GM21619 (cell line): Measurements from ENCODE around the gene NAXE.
A peak's percentile ranks its signal among the peaks of the same experiment; 100 is the strongest.
"Not testable (repeated sequence)": the region's sequence is repeated elsewhere in the genome, so short reads cannot be mapped to it uniquely, and the experiment has no call there.

Experiments
- ATAC-seq: cut with Tn5 transposase; IDR thresholded peaks from one replicate; pipeline ENCODE4 v1.9.1; 2021; ENCODE audit not compliant: unreplicated experiment

The NAXE gene

DNA sequence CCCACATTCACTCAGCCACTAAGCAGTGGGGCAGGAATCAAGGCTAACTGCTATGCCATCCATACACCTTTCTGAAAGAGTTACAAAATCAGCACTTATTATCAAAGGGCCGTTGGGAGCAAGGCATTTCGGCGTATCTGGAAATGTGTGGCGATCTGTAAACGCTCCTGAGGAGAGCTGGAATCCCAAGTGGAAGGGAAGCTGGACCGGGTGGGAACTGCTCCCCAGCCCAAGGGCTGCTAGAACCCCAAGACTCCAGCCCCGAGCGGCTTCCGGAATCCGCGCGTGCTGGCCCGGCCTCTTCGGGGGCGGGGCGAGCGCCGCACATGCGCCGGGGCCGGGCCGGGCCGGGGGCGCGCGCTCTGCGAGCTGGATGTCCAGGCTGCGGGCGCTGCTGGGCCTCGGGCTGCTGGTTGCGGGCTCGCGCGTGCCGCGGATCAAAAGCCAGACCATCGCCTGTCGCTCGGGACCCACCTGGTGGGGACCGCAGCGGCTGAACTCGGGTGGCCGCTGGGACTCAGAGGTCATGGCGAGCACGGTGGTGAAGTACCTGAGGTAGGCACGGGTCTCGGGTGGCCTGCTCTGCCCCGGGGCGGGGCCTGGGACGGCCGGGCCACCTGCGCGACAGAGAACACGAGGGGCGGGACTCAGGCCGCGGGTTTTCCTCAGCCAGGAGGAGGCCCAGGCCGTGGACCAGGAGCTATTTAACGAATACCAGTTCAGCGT, at the start of gene NAXE:
Gene NAXE, plus strand, starts transcription at position 345 of the 726 bp plus-strand sequence. Its CDS starts 29 bp downstream, at position 374.
- ATAC-seq = peak; percentile 82

DNA sequence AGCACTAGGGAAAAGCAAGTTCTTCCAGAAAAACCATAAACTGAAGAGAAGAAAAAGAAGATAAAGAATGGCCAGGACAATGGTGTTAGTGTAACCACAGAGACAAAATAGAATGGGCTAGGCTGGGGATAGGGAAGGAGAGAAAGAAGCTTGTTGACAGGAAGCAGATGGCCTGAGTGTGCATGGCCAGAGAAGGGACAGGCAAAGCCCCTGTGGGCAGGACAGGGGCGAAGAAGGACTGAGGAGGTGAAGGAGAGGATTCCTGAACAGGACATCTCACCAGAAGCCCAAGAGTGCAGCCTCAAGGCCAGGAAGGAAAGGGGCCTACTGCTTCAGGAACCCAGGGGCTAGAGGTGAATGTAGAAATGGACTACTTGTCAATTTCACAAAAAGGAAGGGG, 48.5 kb upstream of the NAXE start:
- no peak for ATAC-seq

DNA sequence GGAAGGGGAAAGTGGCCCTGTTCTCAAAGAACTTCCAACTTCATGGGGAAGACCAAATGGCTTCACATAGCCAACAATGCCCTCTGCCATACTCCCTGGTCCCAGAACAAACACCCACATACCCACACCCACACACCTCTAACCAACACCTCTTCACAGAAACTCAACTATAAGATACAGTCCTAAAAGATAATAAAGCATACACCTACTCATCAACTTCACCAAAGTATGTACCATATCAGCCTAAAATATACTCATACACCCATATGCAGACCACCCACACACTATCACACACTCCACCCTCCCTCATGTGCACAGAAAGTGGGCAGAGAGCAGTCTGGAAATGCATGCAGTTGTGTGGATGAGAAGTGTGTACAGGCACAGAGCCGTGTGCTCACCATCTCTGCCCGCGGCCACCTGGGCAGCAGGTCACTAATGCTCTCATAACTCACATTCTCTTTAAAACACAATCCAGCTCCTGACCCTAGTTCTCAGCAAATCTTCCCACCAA, 46.9 kb upstream of the NAXE start:
- no peak for ATAC-seq

DNA sequence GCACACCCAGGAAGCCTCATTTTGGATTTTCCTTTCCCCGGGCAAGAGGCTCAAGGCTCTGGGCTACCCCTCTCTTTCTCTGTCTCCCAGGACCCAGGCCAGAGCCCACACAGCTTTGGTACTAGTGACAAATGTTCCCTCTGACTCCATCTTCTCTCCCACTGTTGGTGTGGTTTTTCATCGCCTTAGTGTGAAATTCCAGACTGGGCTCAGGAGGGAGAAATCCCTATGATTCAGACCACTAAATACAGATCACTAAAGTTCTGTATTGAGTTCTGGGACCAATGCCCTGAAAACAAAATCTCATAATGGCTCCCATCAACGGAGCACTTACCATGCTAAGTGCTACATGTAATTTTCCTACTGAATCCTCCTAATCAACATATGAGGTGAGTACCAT, 45.3 kb upstream of the NAXE start:
- no peak for ATAC-seq

DNA sequence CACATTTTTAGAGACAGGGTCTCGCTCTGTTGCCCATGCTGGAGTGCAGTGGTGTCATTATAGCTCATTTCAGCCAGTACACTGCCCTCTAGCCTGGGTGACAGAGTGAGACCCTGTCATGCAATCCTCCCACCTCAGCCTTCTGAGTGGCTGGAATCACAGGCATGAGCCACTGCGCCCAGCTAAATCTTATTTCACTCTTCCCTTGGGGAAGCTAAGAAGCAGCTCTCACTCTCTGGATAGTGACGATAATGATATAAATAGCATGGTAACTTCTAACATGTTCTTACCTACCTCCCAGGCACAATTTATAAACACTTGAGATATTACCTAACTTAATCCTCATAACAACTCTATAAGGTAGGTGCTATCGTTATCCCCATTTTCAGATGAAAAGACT, 44.1 kb upstream of the NAXE start:
- no peak for ATAC-seq

DNA sequence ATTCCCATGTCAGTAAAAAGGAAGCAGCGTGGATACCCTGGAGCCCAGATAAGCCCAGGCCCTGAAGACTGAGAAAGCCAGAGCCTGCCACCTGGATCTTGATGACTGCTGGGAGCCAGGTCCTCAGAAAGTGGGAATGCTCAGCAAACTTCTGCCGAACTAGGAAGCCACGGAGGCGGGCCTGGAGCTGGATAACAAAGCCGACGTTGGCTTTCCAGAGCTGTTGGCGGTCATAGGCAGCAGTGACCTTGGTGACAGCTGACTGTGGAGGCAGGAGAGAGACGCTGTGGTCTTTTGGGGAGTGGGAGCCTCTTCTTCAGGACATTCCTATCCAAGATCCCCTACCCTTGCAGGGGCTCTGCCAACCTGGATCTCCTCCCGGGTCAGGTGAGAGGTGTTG, 43.6 kb upstream of the NAXE start:
- ATAC-seq = no peak

DNA sequence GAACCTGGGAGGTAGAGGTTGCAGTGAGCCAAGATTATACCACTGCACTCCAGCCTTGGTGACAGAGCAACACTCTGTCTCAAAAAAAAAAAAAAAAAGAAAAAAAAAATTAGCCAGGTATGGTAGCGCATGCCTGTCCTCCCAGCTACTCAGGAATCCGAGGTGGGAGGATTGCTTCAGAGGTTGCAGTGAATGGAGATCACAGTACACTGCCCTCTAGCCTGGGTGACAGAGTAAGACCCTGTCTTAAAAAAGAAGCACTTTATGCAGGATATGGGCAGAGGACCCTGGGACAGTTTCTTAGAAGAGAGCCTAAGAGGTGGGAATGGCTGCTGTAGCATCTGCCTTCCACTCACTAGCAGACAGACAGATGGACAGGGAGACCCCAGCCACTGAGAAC, 42.2 kb upstream of the NAXE start:
- no peak for ATAC-seq

DNA sequence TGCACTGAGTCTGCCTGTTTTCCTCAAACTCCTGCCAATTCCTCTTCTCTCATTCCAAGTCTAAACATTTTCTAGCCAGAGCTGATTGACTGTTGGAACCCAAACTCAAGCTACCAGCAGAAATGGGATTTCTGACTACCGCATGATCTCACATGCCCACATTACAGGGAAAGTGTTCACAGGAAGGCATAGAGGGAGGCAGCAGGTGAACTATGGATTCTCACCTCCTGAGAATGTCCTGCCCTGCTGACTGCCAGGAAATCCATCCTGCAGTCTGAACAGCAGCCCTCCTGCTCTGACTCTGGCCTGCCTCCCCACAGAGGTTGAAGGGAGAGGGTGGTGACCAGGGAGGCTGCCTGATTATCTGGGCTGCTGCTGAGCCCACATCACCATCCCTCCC, 41.7 kb upstream of the NAXE start:
- ATAC-seq = no peak

DNA sequence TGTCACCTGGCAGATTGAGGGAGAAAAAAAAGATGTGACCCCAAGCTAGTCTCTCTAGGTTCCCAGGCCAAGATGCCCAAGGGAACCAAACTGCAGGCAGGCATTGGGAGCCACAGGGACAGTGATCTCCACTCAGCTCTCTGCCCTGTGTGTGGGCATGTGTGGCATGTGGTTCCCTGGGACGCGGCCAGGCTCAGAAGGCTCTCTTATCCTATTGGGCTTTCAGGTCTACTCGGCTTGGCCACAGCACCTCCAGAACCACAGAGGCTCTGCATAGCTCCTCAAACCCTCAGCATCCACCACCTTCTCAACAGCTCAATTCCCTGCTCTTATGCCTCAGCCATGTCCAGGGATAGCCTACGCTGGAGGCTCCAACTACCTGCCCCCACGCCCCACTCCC, 41.2 kb upstream of the NAXE start:
- ATAC-seq = no peak

DNA sequence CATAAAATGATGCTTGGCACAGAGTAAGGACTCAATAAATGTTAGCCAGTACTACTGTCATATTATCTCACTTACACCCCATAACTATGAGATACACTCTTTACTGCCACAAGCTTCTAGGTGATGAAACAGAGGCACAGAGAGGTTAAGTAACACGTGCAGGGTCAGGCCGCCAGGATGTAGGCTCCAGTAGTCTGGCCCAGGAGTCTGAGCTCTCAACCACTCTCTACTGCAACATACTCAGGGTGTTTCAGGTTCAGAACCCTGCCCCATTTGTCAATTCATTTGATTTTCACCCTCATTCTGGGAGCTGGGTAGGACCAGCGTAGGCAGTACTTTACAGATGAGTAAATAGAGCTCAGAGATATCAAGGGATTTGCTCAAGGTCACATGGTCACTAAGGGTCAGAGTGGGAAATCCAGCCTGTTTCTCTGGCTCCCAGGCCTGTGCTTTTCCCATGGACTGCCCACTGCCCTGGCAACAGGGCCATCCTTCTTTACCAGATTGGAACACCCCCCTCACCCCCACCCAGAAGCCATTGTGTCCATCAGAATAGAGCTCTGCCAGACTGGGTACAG, 40.4 kb upstream of the NAXE start:
- ATAC-seq = no peak

DNA sequence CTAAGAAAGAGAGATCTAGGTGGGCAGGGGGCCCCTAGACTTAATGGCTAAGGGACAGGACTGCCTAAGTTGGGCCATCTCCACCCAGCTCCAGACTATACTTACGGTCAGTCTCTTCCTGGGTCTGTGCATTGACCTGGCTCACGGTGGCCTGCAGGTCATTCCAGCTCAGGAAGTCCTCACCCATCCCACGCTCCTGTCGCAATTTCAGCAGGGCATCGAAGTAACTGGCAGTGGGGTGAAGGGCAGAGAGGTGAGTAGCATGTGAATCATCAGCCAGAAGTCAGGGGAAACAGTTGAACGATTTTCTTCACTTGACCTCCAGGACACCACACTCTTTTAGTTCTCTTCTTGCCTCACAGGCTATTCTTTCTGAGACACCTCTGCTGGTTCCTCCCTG, 39.7 kb upstream of the NAXE start:
- no peak for ATAC-seq

DNA sequence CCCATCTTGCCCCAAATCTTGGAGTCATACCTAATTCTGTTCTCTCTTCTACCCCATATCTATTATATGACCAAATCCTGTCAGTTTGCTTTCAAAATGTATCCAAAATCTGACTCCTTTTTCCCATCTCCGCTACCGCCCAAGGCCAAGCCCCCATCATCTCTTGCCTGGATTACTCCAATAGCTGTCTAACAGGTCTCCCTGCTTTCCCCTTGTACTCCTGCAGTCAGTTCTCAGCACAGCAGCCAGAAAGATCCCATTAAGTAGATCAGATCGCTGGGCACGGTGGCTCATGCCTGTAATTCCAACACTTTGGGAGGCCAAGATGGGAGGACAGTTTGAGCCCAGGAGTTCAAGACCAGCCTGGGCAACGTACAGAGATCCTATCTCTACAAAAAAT, 39.1 kb upstream of the NAXE start:
- no peak for ATAC-seq

DNA sequence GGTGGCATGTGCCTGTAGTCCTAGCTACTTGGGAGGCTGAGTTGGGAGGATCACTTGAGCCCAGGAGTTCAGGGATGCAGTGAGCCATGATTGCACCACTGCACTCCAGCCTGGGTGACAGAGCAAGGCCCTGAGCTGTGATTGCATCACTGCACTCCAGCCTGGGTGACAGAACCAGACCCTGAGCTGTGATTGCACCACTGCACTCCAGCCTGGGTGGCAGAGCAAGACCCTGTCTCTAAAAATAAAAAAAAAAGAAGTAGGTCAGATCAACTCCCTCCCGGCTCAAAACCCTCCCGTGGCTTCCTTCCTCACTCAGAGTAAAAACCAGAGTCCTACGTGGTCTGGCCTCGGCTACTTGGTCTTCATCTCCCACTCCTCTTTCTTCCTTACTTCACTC, 38.6 kb upstream of the NAXE start:
- not testable (repeated sequence) for ATAC-seq

DNA sequence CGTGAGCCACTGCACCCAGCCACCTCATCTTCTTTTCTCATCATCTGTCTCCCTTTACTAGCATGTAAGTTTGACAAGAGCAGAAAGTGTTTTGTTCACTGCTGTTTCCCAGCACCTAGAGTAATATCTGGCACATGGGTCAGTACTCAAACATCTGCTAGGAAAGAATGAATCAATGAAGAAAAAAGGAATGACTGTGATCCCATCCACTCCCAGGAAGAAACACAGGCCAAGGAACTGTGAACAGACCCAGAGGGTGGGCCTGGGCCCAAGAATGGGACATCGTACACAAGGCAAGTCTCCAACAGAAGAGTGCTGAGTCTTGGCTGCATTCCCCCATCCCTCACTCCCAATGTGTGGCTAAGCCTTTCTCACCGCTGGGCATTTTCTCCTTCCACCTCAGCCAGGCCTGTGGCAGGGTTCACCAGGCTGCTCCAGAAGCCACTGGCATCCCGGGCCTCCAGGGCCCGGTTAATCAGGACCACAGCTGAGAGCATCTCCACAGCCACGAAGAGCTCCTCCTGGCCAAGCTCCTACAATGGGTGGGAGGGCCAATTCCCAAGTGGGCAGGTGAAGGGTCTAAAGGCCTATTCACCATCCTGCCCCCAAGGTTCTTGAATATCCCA, 37.6 kb upstream of the NAXE start:
- ATAC-seq = no peak

DNA sequence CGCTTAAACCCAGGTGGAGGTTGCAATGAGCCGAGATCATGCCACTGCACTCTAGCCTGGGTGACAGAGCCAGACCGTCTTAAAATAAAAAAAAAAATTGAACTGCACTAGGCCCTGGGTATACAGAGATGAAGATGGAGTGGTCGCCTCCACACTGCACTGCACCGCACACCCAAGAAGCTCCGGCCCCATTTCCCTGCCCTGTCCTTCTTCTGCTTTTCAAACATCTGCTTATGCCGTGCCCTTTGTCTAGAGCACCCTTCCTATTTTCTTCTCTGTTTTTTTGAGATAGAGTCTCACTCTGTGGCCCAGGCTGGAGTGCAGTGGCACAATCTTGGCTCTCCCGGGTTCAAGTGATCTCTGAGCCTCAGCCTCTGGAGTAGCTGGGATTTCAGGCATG, 36.6 kb upstream of the NAXE start:
- no peak for ATAC-seq

DNA sequence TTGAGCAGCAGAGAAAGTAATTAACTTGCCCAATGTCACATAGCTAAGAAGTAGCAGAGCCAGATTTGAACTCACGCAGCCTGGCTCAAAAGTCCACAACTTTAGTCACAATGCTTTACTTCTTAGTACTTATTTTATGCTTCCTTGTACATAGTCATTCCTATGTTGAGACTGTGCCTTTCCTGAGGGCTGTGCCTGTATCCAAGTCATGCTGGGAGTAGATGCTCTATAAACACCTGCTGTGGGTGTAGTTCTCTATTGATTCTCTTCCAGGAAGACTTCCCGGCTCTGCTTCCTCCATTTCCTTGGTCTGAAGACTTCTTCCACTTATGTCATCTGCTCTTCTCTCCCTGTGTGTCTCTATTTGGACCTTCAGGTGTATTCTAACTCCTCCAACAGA, 35.9 kb upstream of the NAXE start:
- no peak for ATAC-seq

DNA sequence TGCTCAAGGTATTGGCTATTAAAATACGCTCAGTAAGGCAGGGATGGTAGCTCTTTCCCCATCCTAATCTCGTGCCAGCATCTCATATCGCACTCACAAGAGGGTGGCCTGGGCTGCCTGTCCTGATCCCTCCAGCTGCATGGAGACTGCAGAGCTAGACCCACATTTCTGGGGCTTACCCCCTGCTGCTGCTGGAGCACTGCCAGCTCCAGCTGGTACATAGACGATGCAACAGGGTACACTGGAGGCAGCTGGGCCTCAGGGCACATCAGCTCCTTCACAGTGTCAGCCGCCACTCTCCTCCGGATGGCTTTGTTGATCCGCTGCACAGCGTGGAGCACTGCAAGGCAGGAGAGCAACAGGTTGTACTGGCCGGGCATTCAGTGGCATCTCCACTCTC, 35.2 kb upstream of the NAXE start:
- no peak for ATAC-seq

DNA sequence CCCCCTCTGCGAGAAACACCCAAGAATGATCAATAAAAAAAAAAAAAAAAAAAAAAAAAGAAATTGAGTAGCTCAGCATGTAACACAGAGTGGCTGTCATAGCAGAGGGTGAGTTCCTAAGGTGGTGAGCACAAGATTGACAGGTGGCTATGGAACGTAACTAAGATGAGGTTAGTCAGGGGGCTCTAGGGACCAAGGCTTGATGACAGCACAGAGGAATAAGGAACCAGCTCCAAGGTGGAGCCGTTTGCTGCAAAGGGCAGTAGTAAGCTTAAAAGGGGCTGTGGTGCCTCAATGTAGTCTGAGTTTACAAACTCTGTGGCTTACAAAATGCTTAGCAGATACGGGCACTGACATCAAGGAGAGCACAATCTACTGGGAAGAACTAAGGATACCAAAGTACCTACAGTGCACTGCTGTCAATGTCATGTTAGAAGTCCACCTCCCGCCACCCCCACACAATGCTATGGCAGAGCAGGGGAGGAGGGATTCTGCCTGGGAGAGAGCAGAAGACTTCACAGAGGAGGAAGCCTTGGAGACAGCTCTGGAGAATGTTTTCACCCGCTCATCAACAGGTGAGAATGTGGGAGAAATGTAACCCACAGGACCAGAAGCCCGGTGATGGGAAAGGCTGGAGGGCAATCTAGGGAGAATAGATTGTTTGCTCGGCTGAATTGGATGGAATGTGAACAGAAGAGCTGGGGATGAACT, 32.3 kb upstream of the NAXE start:
- ATAC-seq = no peak

DNA sequence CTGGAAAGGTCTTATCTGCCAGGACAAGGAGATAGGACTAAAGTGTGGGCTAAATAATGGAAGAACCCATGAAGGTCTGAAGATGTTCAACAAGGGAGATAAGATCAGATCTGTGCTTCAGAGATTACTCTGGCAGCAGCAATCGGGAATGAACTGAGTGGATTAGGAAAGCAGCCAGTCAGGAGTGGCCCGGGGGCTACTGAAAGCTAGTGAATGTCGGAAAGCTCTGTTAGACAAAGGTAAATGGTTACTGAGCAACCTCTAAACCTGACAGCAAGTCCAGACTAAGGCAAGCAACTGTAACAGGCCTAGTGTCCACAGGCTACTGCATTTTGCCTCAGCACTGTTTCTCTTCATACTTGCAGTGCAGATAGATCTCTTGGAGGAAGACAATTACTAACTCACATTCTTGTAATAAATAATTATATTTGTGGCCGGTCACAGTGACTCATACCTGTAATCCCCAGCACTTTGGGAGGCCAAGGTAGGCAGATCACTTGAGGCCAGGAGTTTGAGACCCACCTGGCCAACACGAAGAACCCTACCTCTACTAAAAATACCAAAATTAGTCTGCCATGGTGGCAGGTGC, 31.7 kb upstream of the NAXE start:
- no peak for ATAC-seq

DNA sequence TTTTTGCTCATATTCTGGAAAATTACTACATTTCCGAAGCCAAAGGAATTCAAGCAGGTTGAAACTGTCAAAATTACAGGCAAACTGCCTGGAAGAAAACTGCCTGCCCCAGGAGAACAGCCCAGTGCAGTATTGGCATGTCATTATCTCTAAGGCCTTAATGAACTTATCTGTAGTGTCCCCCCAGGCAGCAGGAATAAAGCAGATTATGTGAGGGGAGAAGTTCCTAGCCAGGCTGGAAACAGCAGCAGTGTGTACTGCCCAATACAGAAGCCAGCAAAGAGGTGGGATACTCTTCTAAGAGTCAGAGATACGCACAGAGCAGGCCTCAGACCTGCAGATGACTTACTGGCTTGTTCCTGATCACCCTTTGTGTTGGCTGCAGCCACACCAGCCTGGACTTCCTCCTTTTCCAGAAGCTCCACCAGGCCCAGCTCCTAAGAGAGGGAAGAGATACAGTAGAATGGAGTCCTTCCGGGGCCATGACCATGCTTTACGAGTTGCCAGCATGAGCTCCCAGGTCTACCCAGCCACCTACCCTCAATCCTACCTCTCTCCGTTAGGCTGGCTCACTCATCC, 30.9 kb upstream of the NAXE start:
- no peak for ATAC-seq

DNA sequence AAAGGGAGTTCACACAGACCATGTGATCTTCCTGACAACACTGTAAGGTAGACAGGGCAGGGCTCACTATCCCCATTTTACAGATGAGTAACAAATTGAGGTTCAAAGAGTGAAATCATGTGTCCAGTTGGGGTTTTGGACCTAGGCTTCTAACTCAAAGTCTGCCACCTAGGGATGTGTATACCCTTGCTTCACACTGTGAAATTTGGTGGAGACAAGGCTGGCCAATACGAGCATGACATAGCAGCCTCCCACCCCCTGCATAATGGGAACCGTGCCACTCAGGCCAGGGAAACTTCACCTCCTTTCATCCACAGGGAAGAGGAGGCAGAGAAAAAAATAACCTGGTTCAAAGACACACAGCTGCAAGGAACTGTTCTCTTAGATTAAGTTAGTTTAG, 26.1 kb upstream of the NAXE start:
- ATAC-seq = no peak
